Frontal cortex (tissue), 4 donors: ENCODE data around the gene HS3ST4. TPM values are rescaled to one million over a fixed set of nuclear protein-coding genes. Genes with fewer than 3 reads are reported as not detected.
"Not testable (repeated sequence)": the region's sequence is repeated elsewhere in the genome, so short reads cannot be mapped to it uniquely, and the experiment has no call there.

Experiments
- DNase-seq, 2 donors: peaks; one replicate each; pipeline ENCODE4 v3.0.0; 2012; ENCODE audit warnings: low spot score in 2 of 2
- FAIRE-seq: peaks from 2 replicates; lab custom pipeline; 2012; peaks lifted over from hg19 to GRCh38; lab: Jason Lieb, UNC
- total RNA-seq: library from RNA; depleted of rRNA; stranded (reverse); fragments of >200 nt; gene quantifications from one replicate; pipeline ENCODE4 v1.2.3, GENCODE V29; 2014
- donor health status: control.
- donor health status: control.
- donor health status: control.

HS3ST4 gene
- total RNA-seq, 1 donor from 2014 or later, result 7.7 TPM

GRCh38 chr16:25729188-25729915 is 37.6 kb downstream of the HS3ST4 start:
- FAIRE-seq (no peak), DNase-seq (no peak)

DNA sequence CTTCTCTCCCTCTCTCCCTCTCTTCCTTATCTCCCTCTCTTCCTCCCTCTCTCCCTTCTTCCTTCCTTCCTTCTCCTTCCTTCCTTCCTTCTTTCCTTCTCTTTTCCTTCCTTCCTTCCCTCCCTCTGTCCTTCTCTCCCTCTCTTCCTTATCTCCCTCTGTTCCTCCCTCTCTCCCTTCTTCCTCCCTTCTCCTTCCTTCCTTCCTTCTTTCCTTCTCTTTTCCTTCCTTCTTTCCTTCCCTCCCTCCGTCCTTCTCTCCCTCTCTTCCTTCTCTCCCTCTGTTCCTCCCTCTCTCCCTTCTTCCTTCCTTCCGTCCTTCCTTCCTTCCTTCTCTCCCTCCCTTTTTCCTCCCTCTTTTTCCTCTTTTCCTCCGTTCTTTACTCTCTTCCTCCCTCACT is 38.6 kb downstream of the HS3ST4 start:
- FAIRE-seq (no peak), DNase-seq (no peak)

DNA sequence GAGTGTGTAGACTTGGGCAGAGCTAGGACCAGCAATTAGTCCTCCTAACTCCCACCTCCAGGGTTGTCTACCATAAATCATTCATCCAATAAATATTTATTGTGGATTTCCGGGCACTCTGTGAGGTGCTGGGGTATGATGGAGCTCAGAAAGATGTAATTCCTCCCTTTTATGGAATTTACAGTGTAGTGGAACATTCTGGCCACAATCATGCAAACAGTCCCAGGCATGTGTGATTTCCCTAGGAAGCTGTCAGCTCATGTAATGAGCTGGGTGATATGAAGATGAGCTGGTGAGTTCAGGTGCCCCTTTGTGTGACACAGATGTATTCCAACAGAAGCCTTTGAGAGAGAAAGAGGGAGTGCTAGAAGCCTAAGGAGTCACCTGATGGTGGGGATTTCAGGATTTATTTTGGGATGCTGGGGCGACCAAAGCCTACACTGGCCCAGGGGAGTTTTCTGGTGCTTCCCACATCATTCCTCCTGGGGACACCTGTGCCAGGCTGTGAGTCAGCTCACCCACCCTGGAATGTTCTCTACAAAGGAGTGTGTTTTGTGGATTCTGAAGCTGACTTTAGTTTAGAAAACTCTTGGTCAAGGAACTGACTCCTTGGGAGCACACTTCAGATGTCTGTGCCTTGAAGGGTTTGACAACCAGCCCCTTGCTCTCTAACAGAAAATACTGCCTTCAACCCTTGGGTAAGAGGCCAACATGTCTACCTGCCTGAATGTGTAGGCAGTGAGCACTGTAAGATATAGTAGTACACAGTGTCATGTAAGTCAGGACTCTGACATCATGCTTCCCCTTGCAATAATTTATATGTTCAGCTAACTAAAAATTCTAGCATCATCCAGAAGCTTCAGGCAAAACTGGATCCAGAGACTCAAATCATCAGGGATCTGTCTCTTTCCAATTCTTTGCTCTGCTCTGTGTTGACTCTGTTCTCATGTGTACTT is 42.9 kb downstream of the HS3ST4 start:
- FAIRE-seq (no peak), DNase-seq (no peak)

GRCh38 chr16:25735645-25736044 is 43.9 kb downstream of the HS3ST4 start:
- no peak for DNase-seq
- FAIRE-seq, result no peak

GRCh38 chr16:25747160-25747758 is 55.5 kb downstream of the HS3ST4 start:
- FAIRE-seq (no peak), DNase-seq (no peak)

DNA sequence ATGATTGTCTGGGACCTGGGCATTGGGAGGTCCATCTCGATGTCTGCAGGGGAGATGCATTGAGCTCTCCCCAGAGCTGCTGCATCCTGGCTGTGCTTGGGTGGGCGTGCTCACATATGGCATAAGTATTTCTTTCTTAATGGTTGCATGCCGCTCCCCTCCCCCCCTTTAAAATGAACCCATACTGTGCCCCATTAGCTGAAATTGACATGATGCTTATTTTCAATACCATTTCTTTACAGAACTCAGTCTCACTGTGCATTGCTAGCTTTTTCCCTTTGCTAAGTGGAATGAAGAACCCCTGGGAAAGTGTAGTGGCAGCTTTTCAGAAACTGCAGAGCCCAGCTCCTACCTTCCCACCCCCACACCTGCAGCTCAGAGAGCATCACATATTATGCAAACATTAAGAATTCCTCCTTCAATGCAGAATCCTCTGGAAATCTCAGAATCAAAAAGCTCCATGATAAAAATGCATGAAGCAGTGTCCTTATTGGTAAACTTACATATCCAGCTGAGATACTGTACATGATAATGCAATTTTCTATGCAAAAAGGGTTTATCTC is 56.4 kb downstream of the HS3ST4 start:
- no peak for FAIRE-seq
- DNase-seq, result no peak

- DNase-seq (no peak), FAIRE-seq (no peak)
Measured at GRCh38 chr16:25750488-25751216, 58.9 kb downstream of the HS3ST4 start.

GRCh38 chr16:25751230-25751835 is 59.6 kb downstream of the HS3ST4 start:
- DNase-seq, result no peak

GRCh38 chr16:25764466-25764865 is 72.7 kb downstream of the HS3ST4 start:
- FAIRE-seq (no peak), DNase-seq (no peak)

More at GRCh38 chr16:25751230-25751835, 59.6 kb downstream of the HS3ST4 start:
- no peak for FAIRE-seq

DNA sequence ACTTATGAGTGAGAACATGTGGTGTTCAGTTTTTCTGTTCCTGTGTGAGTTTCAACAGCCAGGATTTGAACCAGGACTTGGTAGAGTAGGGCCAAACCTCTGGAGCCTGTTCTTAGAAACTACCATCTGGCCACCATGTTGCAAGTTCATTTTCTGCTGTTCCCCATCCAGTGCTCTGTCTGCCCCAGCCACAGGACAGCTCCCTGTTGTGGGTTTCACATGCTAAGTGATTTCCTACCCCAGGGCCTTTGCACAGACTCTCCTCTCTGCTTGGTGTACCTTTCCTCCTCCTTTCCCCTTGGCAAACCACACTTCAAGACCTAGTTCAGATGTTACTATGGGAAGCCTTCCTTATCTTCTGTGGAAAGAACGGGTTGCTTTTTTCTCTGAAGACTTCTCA is 79.5 kb downstream of the HS3ST4 start:
- no peak for DNase-seq
- FAIRE-seq, result no peak

GRCh38 chr16:25771812-25772568 is 80.2 kb downstream of the HS3ST4 start:
- DNase-seq (no peak), FAIRE-seq (no peak)

- not testable (repeated sequence) for DNase-seq, FAIRE-seq
Measured at GRCh38 chr16:25776214-25776613, 84.5 kb downstream of the HS3ST4 start.

GRCh38 chr16:25783226-25783625 is 91.5 kb downstream of the HS3ST4 start:
- FAIRE-seq, result no peak
- no peak for DNase-seq

DNA sequence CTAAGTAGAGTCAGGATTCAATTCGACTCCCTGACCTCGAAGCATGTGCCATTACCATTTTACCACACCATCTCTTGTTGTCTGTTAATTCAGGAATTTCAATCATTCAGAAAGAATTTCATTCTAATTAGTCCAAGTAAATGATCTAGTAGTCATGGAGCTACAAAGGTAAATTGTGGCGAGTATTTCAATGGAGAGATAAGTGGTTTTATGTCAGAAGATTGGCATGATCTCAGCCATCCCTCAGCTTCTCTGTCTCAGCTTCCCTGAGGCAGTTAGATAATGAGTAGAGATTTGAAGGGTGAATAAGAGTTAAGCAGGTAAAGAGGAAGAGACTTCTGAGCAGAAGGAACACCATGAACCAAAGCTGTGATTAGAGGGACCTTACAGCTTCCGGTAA is 93.6 kb downstream of the HS3ST4 start:
- DNase-seq, result no peak
- no peak for FAIRE-seq

DNA sequence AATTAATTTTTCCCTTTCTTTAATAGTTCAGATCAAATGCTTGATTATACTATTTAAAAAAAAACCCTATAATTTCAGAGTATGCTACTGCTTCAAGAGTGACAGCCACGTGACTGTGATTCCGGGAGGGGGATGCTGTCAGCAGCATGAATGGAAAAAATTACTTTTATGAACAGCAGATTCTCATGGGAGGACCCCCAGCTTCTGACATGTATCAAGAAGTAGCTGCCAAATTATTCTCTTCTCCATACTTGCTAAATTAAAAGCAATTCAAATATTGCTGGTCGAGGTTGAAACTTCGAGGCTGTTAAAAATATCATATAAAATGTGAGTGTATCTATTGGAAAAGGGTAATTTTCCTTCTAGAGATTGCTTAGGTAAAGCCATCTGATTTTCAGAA is 95.0 kb downstream of the HS3ST4 start:
- DNase-seq, result no peak
- FAIRE-seq, result no peak

- no peak for FAIRE-seq
Measured at GRCh38 chr16:25788637-25789036, 96.9 kb downstream of the HS3ST4 start.

GRCh38 chr16:25796239-25796638 is 104.5 kb downstream of the HS3ST4 start:
- no peak for DNase-seq

More at GRCh38 chr16:25788637-25789036, 96.9 kb downstream of the HS3ST4 start:
- DNase-seq, result no peak

GRCh38 chr16:25798065-25798464 is 106.3 kb downstream of the HS3ST4 start:
- no peak for FAIRE-seq

More at GRCh38 chr16:25796239-25796638, 104.5 kb downstream of the HS3ST4 start:
- no peak for FAIRE-seq

More at GRCh38 chr16:25798065-25798464, 106.3 kb downstream of the HS3ST4 start:
- DNase-seq, result no peak
